Heart left ventricle (tissue), 16 donors: Measurements from ENCODE around the gene TSPAN33. TPM values are rescaled to one million over a fixed set of nuclear protein-coding genes. Genes with fewer than 3 reads are reported as not detected.
"Not testable (repeated sequence)": the region's sequence is repeated elsewhere in the genome, so short reads cannot be mapped to it uniquely, and the experiment has no call there.

Experiments
- ATAC-seq, 4 donors: fragments of 200-7000 bp; cut with Tn5 transposase; one replicate each; pipeline ENCODE4 v1.9.1; 2020 to 2022; ENCODE audit warnings: moderate library complexity in 4 of 4, mild to moderate bottlenecking in 3 of 4, moderate number of reproducible peaks in 1 of 4
- DNase-seq, 5 donors: peaks; one replicate each; pipeline ENCODE4 v3.0.0-alpha.2; 2020
- H3K27ac ChIP-seq, 12 donors: fragments of 200-600 bp; sonication (generic) in 4 of 12; one replicate each; pipeline versions ENCODE4 v1.5.0 to v1.8.0; 2016 to 2022; ENCODE audit warnings: mild to moderate bottlenecking in 2 of 12
- H3K27me3 ChIP-seq, 9 donors: fragments of 200-600 bp; sonication (generic) in 2 of 9; one replicate each; pipeline versions ENCODE4 v1.5.1 to v1.8.0; 2016 to 2022; ENCODE audit warnings: mild to moderate bottlenecking in 3 of 9
- H3K36me3 ChIP-seq, 9 donors: fragments of 200-600 bp; sonication (generic) in 2 of 9; one replicate each; pipeline versions ENCODE4 v1.5.0 to v1.8.0; 2018 to 2022; ENCODE audit warnings: mild to moderate bottlenecking in 2 of 9
- H3K4me1 ChIP-seq, 12 donors: fragments of 200-600 bp; sonication (generic) in 4 of 12; one replicate each; pipeline versions ENCODE4 v1.5.0 to v1.8.0; 2016 to 2022; ENCODE audit warnings: mild to moderate bottlenecking in 3 of 12
- H3K4me3 ChIP-seq, 12 donors: fragments of 200-600 bp; sonication (generic) in 4 of 12; one replicate each; pipeline versions ENCODE4 v1.5.0 to v1.8.0; 2017 to 2022; ENCODE audit warnings: mild to moderate bottlenecking in 9 of 12, moderate library complexity in 4 of 12
- H3K9me3 ChIP-seq, 12 donors: fragments of 200-600 bp; sonication (generic) in 4 of 12; one replicate each; pipeline versions ENCODE4 v1.5.0 to v1.8.0; 2016 to 2022; ENCODE audit warnings: mild to moderate bottlenecking in 1 of 12
- POLR2A ChIP-seq, 2 donors: fragments of 450-650 bp; IDR thresholded peaks; one replicate each; pipeline ENCODE4 v1.6.1; 2017; ENCODE audit warnings: antibody characterized with exemption in 2 of 2, mild to moderate bottlenecking in 2 of 2, moderate library complexity in 2 of 2
- WGBS, 4 donors: extraction: QIAGEN DNeasy Blood & Tissue Kit in 2 of 4; methylation state at CpG; one replicate each; pipeline versions ENCODE4 v1.1.5 to v1.1.7; 2013 to 2018; 5-methylcytosine and 5-hydroxymethylcytosine counted together
- intact Hi-C, 10 donors: fragments of 100-400 bp; cut with DNase I; formaldehyde crosslinking; loops; one replicate each; pipeline versions ENCODE4 v1.11.1 to v1.14.2; 2022
- polyA plus RNA-seq, 2 donors: library from polyadenylated mRNA; stranded (reverse); fragments of 200-250 nt; gene quantifications; one replicate each; pipeline ENCODE4 v1.2.3, GENCODE V29; 2013
- total RNA-seq, 9 donors: library from RNA; depleted of rRNA in 2 of 9; stranded (reverse); fragments of >200 nt in 2 of 9; fragmentation: NEBNext Ultra II Directional in 3 of 9; extraction: Animal tissue kit (Norgen Biotek cat#: 25700) in 3 of 9; gene quantifications; one replicate each; pipeline versions ENCODE4 v1.1.0 to v1.2.4, GENCODE V29; 2016 to 2023
- TF ChIP-seq, protein P1 (sequence below), 12 donors: fragments of 200-600 bp; sonication (generic) in 4 of 12; IDR thresholded peaks; one replicate each; pipeline versions ENCODE4 v1.5.0 to v1.8.0; 2018 to 2022; ENCODE audit warnings: antibody characterized with exemption in 12 of 12, mild to moderate bottlenecking in 5 of 12
- donor health status: ischemic (EF 13 %, LVEDD 7.1; RV severe dilation, severe dysfunction).
- donor health status: healthy with polysubstance abuse.
- donor health status: DM: no; HTN: yes; CAD: no.
- donor health status: DM: no; HTN: no; CAD: no.
- donor health status: ischemic (EF 25% LVEDD 6.9; RV normal size, moderate dysfunction).
- donor health status: ischemic (EF 25% LVEDD 5.7; RV mildly dilated, moderate dysfunction).
- donor health status: healthy.
- donor health status: DM: yes; HTN: yes; CAD: no.
- donor health status: ischemic (EF 35%, LVEDD 5.7; RV mildly dilated, moderate dysfunction).
- donor health status: nonischemic (EF 11% LVEDD 7.7; RV severe dilation, severe dysfunction).
- donor health status: DM: yes; HTN: yes; CAD: no.
- donor health status: PGD.
- donor health status: ischemic (EF 29% LVEDD 5.4; RV normal size, mild dysfunction).
- donor health status: nonischemic (EF 23%, LVEDD 6.1; RV moderate dilation, normal function).

TSPAN33 gene
- total and polyA plus RNA-seq, 11 donors, result 3.0 to 21.5 (median 8.8) TPM

DNA sequence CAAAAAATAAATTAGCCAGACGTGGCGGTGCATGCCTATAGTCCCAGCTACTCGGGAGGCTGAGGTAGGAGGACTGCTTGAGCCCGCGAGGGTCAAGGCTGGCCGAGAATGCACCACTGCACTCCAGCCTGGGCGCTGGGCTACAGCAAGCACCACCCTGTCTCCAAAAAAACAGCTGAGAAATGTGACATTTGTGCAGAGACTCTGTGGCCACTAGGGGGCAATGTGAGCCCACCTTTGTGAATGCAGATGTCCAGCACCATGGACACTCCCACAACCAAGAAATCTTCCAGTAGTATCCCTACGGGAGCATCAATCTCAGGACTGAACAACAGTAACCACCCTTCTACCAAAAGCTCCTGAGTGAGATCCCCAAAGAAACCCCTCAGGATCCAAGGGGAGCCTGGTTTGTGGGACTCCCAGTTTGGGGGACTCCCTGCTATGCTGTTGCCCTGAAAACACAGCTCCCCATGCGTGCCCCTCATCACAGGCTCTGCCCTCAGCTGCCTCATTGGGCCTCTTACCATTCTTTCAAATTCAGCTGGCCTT, 74.1 kb downstream of the TSPAN33 start:
- H3K36me3 ChIP-seq, result no peaks in the 10 kb centered on the region
- H3K4me3 ChIP-seq, result no peak overlapping the region
- H3K9me3 ChIP-seq, result no peaks in the 10 kb centered on the region
- intact Hi-C loops, result loop anchor here in 9 of 10 donors (1.0 to 10.0 kb wide), 11 partner anchors 78 to 606 kb away; no protein-coding TSS in a partner anchor
- TF ChIP-seq POLR2A (IDR thresholded peaks at IDR 0.05), result no peak
- TF ChIP-seq, protein P1, sequence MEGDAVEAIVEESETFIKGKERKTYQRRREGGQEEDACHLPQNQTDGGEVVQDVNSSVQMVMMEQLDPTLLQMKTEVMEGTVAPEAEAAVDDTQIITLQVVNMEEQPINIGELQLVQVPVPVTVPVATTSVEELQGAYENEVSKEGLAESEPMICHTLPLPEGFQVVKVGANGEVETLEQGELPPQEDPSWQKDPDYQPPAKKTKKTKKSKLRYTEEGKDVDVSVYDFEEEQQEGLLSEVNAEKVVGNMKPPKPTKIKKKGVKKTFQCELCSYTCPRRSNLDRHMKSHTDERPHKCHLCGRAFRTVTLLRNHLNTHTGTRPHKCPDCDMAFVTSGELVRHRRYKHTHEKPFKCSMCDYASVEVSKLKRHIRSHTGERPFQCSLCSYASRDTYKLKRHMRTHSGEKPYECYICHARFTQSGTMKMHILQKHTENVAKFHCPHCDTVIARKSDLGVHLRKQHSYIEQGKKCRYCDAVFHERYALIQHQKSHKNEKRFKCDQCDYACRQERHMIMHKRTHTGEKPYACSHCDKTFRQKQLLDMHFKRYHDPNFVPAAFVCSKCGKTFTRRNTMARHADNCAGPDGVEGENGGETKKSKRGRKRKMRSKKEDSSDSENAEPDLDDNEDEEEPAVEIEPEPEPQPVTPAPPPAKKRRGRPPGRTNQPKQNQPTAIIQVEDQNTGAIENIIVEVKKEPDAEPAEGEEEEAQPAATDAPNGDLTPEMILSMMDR (IDR thresholded peaks at IDR 0.05), result peak; percentile 81 to 96 (median 92)
- H3K4me1 ChIP-seq, result peaks cover 0 to 16% (median 0%) of the 10 kb centered on the region in 12 donors
- peaks cover 0 to 6% (median 0%) of the 10 kb centered on the region in 9 donors for H3K27me3 ChIP-seq
- H3K27ac ChIP-seq, result no peak overlapping the region
- peak; percentile 81 to 92 (median 90) for ATAC-seq
- peak; percentile 81 to 92 (median 84) for DNase-seq
- WGBS, 4 donors, result 13 to 17% (median 14%) methylated on average over 8 to 9 of the region's 9 CpGs

DNA sequence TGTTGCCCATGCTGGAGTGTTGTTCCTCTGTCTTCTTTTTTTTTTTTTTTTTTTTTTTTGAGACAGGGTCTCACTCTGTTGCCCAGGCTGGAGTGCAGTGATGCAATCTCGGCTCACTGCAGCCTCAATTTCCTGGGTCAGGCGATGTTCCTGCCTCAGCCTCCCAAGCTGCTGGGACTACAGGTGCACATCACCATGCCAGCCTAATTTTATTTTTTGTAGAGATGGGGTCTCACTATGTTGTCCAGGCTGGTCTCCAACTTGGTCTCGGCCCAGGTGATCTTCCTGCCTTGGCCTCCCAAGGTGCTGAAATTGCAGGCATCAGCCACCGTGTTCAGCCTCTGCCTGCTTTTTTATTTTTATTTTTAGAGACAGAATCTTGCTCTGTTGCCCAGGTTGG, 74.7 kb downstream of the TSPAN33 start:
- not testable (repeated sequence) for H3K27me3 ChIP-seq, H3K9me3 ChIP-seq, H3K4me3 ChIP-seq, H3K27ac ChIP-seq, DNase-seq, ATAC-seq, H3K36me3 ChIP-seq
- intact Hi-C loops, result loop anchor here in 8 of 10 donors (2.0 to 10.0 kb wide), 8 partner anchors 78 to 606 kb away; no protein-coding TSS in a partner anchor
- H3K4me1 ChIP-seq, result peaks cover 0 to 21% (median 4%) of the 10 kb centered on the region in 12 donors
- WGBS, 4 donors, result 87 to 94% (median 88%) methylated on average over 4 of the region's 4 CpGs

Other genes with a start within 250 kb of the TSPAN33 start
- gene KCP, start 234.0 kb upstream of the TSPAN33 start, total RNA-seq, result 1 to 10 TPM in 1 of 9 donors, under 1 TPM in 7, not detected in 1; 0.14 to 1.3 (median 0.37) TPM
- under 1 TPM; 0.15 to 0.23 TPM for gene KCP, start 234.0 kb upstream of the TSPAN33 start, polyA plus RNA-seq
- gene IRF5, start 206.8 kb upstream of the TSPAN33 start, total RNA-seq, result 10 to 100 TPM in 1 of 9 donors, 1 to 10 TPM in 8; 1.2 to 15.4 (median 1.8) TPM
- gene IRF5, start 206.8 kb upstream of the TSPAN33 start, polyA plus RNA-seq, result 1 to 10 TPM; 1.2 to 2.0 TPM
- gene TNPO3, start 89.6 kb upstream of the TSPAN33 start, total RNA-seq, result 10 to 100 TPM; 25.3 to 42.4 (median 32.8) TPM
- 10 to 100 TPM; 11.0 to 31.1 TPM for gene TNPO3, start 89.6 kb upstream of the TSPAN33 start, polyA plus RNA-seq
- 1 to 10 TPM; 3.1 to 7.3 (median 3.9) TPM for gene SMO, start 43.9 kb downstream of the TSPAN33 start, total RNA-seq
- gene SMO, start 43.9 kb downstream of the TSPAN33 start, polyA plus RNA-seq, result 1 to 10 TPM; 1.7 to 3.4 TPM
- 1 to 10 TPM; 3.6 to 7.6 (median 6.5) TPM for gene AHCYL2, start 80.3 kb downstream of the TSPAN33 start, total RNA-seq
- gene AHCYL2, start 80.3 kb downstream of the TSPAN33 start, polyA plus RNA-seq, result 1 to 10 TPM; 1.3 to 5.6 TPM